ENCODE data around the gene RPL37. TPM values are rescaled to one million over a fixed set of nuclear protein-coding genes. Genes with fewer than 3 reads are reported as not detected.

RPL37 gene
- total and polyA plus RNA-seq, 9 of the 15 experiments (the other 6 are each of a cell fraction or from before 2014, with no cell fraction given) = 2,342 to 7,963 (median 4,091) TPM

GRCh38 chr5:40834849-40835787 is at the start of gene RPL37 (continued):
- TF ChIP-seq ZNF449 (CRISPR knock-in tag; IDR thresholded peaks at IDR 0.05) (no peak), PHF20 (IDR thresholded peaks at IDR 0.05; ENCODE audit: partially characterized antibody) (peak; percentile 99), ZNF143 (CRISPR knock-in tag; IDR thresholded peaks at IDR 0.05) (peak; percentile 63; the same call in 1 of the 2 replicates), GATAD2B (IDR thresholded peaks at IDR 0.05; ENCODE audit: borderline replicate concordance) (peak; percentile 99), TRIM25 (IDR thresholded peaks at IDR 0.05; ENCODE audit: borderline replicate concordance) (peak; percentile 93), PKNOX1 (IDR thresholded peaks at IDR 0.05) (peak; percentile 74), POLR3A (IDR thresholded peaks at IDR 0.05; ENCODE audit: borderline replicate concordance, extremely low read depth, insufficient read depth, insufficient read length) (no peak), ZNF668 (CRISPR knock-in tag; IDR thresholded peaks at IDR 0.05) (no peak), TEAD2 (tag; IDR thresholded peaks at IDR 0.05) (peak; percentile 61; the same call in 1 of the 2 replicates), ATF3 (IDR thresholded peaks at IDR 0.05) (no peak), ATF3 (CRISPR knock-in tag; conservative IDR thresholded peaks at IDR 0.05) (peak; percentile 15; the same call in 1 of the 2 replicates), NEUROD1 (IDR thresholded peaks at IDR 0.05; ENCODE audit: borderline replicate concordance, low read depth, low read length, partially characterized antibody) (peak; percentile 94), ZNF655 (CRISPR knock-in tag; IDR thresholded peaks at IDR 0.05) (no peak), XRCC3 (IDR thresholded peaks at IDR 0.05) (no peak), BACH1 (tag; IDR thresholded peaks at IDR 0.05) (0 out of 2 replicates have a peak, but pooled peaks have one; percentile 7), TCFL5 (CRISPR knock-in tag; conservative IDR thresholded peaks at IDR 0.05) (no peak), NFE2L1 (tag; IDR thresholded peaks at IDR 0.05; ENCODE audit: borderline replicate concordance, low read depth) (no peak), CBX8 (IDR thresholded peaks at IDR 0.05; ENCODE audit: borderline replicate concordance, extremely low read depth, low read depth, low read length, poor library complexity, severe bottlenecking) (no peak), ZNF436 (CRISPR knock-in tag; IDR thresholded peaks at IDR 0.05) (peak; percentile 22; the same call in 1 of the 2 replicates), ZNF551 (CRISPR knock-in tag; IDR thresholded peaks at IDR 0.05) (0 out of 2 replicates have a peak, but pooled peaks have one; percentile 53)
